ENCODE data around the gene RXFP3.

DNA sequence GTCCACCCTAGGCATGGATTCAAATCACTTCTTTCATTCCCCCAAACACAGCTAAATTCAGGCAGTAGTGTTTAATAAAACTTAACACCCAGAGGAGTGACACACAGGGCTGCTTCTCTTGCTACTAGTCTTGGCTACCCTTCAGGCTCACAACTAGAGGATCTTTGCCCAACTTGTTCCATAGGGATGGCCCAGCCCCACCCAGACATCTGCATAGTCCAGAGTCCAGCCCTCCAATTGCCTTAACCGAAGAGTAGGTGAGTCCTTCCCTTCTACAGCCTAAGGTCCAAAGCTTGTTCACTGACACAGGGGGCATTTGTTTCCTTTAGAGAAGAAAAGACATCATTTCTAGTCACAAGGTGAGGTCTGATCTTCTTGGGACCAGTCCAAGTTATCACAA lies 15.2 kb upstream of the RXFP3 start:
- TF ChIP-seq, protein P1, sequence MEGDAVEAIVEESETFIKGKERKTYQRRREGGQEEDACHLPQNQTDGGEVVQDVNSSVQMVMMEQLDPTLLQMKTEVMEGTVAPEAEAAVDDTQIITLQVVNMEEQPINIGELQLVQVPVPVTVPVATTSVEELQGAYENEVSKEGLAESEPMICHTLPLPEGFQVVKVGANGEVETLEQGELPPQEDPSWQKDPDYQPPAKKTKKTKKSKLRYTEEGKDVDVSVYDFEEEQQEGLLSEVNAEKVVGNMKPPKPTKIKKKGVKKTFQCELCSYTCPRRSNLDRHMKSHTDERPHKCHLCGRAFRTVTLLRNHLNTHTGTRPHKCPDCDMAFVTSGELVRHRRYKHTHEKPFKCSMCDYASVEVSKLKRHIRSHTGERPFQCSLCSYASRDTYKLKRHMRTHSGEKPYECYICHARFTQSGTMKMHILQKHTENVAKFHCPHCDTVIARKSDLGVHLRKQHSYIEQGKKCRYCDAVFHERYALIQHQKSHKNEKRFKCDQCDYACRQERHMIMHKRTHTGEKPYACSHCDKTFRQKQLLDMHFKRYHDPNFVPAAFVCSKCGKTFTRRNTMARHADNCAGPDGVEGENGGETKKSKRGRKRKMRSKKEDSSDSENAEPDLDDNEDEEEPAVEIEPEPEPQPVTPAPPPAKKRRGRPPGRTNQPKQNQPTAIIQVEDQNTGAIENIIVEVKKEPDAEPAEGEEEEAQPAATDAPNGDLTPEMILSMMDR (IDR thresholded peaks at IDR 0.05; ENCODE audit: low read depth, low read length): no peak
- TF ChIP-seq, protein P2, sequence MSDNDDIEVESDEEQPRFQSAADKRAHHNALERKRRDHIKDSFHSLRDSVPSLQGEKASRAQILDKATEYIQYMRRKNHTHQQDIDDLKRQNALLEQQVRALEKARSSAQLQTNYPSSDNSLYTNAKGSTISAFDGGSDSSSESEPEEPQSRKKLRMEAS (IDR thresholded peaks at IDR 0.05; ENCODE audit: low read depth, low read length): no peak
